SK-N-SH treated with all-trans-retinoic acid at 6 μM for 48 hours (cell line): ENCODE data around the gene ROBO2.
A peak's percentile ranks its signal among the peaks of the same experiment; 100 is the strongest.

Experiments used
- ATAC-seq: fragments of 200-7000 bp; cut with Tn5 transposase; 3 replicates; pipeline ENCODE4 v1.9.1; 2020; ENCODE audit warnings: mild to moderate bottlenecking, moderate library complexity
- ARNTL ChIP-seq: fragments of 450-650 bp; formaldehyde crosslinking; IDR thresholded peaks from 2 replicates; pipeline ENCODE4 v1.5.0; 2020; ENCODE audit warnings: low read depth, mild to moderate bottlenecking, moderate library complexity, borderline replicate concordance
- BACH2 ChIP-seq: fragments of 250-450 bp; sonication (Bioruptor Pico); IDR thresholded peaks from 2 replicates; pipeline ENCODE4 v1.9.0; 2021; ENCODE audit warnings: mild to moderate bottlenecking, borderline replicate concordance
- CSDC2 ChIP-seq: fragments of 250-450 bp; sonication (Bioruptor Pico); IDR thresholded peaks from 2 replicates; pipeline ENCODE4 v1.5.0; 2020; ENCODE audit warnings: mild to moderate bottlenecking, moderate library complexity
- ESRRG ChIP-seq: fragments of 250-450 bp; sonication (Bioruptor Pico); IDR thresholded peaks from 2 replicates; pipeline ENCODE4 v1.6.1; 2021; ENCODE audit warnings: mild to moderate bottlenecking
- GLIS3 ChIP-seq: fragments of 250-450 bp; sonication (Bioruptor Pico); IDR thresholded peaks from 2 replicates; pipeline ENCODE4 v1.5.0; 2020; ENCODE audit warnings: mild to moderate bottlenecking, moderate library complexity
- OSR1 ChIP-seq: fragments of 250-450 bp; sonication (Bioruptor Pico); IDR thresholded peaks from 2 replicates; pipeline ENCODE4 v1.8.0; 2022; ENCODE audit warnings: moderate library complexity, mild to moderate bottlenecking, inconsistent platforms
- PPARA ChIP-seq: fragments of 250-450 bp; sonication (Bioruptor Pico); IDR thresholded peaks from 2 replicates; pipeline ENCODE4 v1.5.0; 2020; ENCODE audit warnings: mild to moderate bottlenecking, borderline replicate concordance
- RARB ChIP-seq: fragments of 250-450 bp; sonication (Bioruptor Pico); IDR thresholded peaks from 2 replicates; pipeline ENCODE4 v1.8.0; 2021; ENCODE audit warnings: mild to moderate bottlenecking, moderate library complexity
- SNAI2 ChIP-seq: fragments of 250-450 bp; sonication (Bioruptor Pico); IDR thresholded peaks from 2 replicates; pipeline ENCODE4 v1.5.0; 2020; ENCODE audit warnings: mild to moderate bottlenecking, moderate library complexity
- TCF4 ChIP-seq: fragments of 250-450 bp; sonication (Bioruptor Pico); IDR thresholded peaks from 2 replicates; pipeline ENCODE4 v1.8.0; 2021; ENCODE audit warnings: mild to moderate bottlenecking, moderate library complexity, borderline replicate concordance
- TOX ChIP-seq: fragments of 250-450 bp; sonication (Bioruptor Pico); IDR thresholded peaks from 2 replicates; pipeline ENCODE4 v1.8.0; 2021; ENCODE audit warnings: mild to moderate bottlenecking, moderate library complexity, borderline replicate concordance
- ZC3H10 ChIP-seq: fragments of 250-450 bp; sonication (Bioruptor Pico); IDR thresholded peaks from 2 replicates; pipeline ENCODE4 v1.5.1; 2021; ENCODE audit warnings: mild to moderate bottlenecking, moderate library complexity
- ZFP3 ChIP-seq: fragments of 250-450 bp; sonication (Bioruptor Pico); IDR thresholded peaks from 2 replicates; pipeline ENCODE4 v1.5.0; 2020; ENCODE audit warnings: mild to moderate bottlenecking, moderate library complexity
- ZFP30 ChIP-seq: fragments of 450-650 bp; formaldehyde crosslinking; IDR thresholded peaks from 2 replicates; pipeline ENCODE4 v1.5.0; 2022; ENCODE audit warnings: mild to moderate bottlenecking, moderate library complexity
- ZNF565 ChIP-seq: fragments of 450-650 bp; formaldehyde crosslinking; conservative IDR thresholded peaks from 2 replicates; pipeline ENCODE4 v1.5.0; 2020; ENCODE audit warnings: low read depth, mild to moderate bottlenecking, moderate library complexity
- ZNF70 ChIP-seq: fragments of 450-650 bp; formaldehyde crosslinking; IDR thresholded peaks from 2 replicates; pipeline ENCODE4 v1.5.0; 2020; ENCODE audit warnings: mild to moderate bottlenecking, moderate library complexity
- ZNF8 ChIP-seq: fragments of 450-650 bp; formaldehyde crosslinking; IDR thresholded peaks from 2 replicates; pipeline ENCODE4 v1.5.0; 2020; ENCODE audit warnings: mild to moderate bottlenecking, moderate library complexity
- TF ChIP-seq, protein P1 (sequence below): fragments of 250-450 bp; sonication (Bioruptor Pico); IDR thresholded peaks from 2 replicates; pipeline ENCODE4 v1.5.1; 2021; ENCODE audit warnings: mild to moderate bottlenecking, moderate library complexity
- TF ChIP-seq, protein P2 (sequence below): fragments of 250-450 bp; sonication (Bioruptor Pico); IDR thresholded peaks from 2 replicates; pipeline ENCODE4 v1.5.1; 2020; ENCODE audit warnings: low read depth, mild to moderate bottlenecking, moderate library complexity
- TF ChIP-seq, protein P3 (sequence below): fragments of 250-450 bp; sonication (Bioruptor Pico); IDR thresholded peaks from 2 replicates; pipeline ENCODE4 v1.5.0; 2020; ENCODE audit warnings: mild to moderate bottlenecking, moderate library complexity
- TF ChIP-seq, protein P4 (sequence below): fragments of 250-450 bp; sonication (Bioruptor Pico); IDR thresholded peaks from 2 replicates; pipeline ENCODE4 v1.8.0; 2021; ENCODE audit warnings: low read depth, mild to moderate bottlenecking, moderate library complexity, borderline replicate concordance

ROBO2 gene

GRCh38 chr3:77038468-77038929 lies 1.4 kb upstream of the ROBO2 start:
- ATAC-seq: peak; percentile 98
- TF ChIP-seq CSDC2 (CRISPR knock-in tag) (no peak), ESRRG (CRISPR knock-in tag) (no peak), GLIS3 (no peak), OSR1 (CRISPR knock-in tag) (no peak), PPARA (no peak), ARNTL (CRISPR knock-in tag) (no peak), TOX (CRISPR knock-in tag) (no peak), ZFP30 (CRISPR knock-in tag) (no peak), ZNF70 (CRISPR knock-in tag) (no peak), RARB (CRISPR knock-in tag) (no peak), BACH2 (CRISPR knock-in tag) (no peak), ZC3H10 (CRISPR knock-in tag) (no peak), ZNF565 (CRISPR knock-in tag) (no peak), SNAI2 (CRISPR knock-in tag) (no peak), TCF4 (CRISPR knock-in tag) (no peak)
- TF ChIP-seq, protein P1, sequence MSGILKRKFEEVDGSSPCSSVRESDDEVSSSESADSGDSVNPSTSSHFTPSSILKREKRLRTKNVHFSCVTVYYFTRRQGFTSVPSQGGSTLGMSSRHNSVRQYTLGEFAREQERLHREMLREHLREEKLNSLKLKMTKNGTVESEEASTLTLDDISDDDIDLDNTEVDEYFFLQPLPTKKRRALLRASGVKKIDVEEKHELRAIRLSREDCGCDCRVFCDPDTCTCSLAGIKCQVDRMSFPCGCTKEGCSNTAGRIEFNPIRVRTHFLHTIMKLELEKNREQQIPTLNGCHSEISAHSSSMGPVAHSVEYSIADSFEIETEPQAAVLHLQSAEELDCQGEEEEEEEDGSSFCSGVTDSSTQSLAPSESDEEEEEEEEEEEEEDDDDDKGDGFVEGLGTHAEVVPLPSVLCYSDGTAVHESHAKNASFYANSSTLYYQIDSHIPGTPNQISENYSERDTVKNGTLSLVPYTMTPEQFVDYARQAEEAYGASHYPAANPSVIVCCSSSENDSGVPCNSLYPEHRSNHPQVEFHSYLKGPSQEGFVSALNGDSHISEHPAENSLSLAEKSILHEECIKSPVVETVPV: no peak
- TF ChIP-seq, protein P2, sequence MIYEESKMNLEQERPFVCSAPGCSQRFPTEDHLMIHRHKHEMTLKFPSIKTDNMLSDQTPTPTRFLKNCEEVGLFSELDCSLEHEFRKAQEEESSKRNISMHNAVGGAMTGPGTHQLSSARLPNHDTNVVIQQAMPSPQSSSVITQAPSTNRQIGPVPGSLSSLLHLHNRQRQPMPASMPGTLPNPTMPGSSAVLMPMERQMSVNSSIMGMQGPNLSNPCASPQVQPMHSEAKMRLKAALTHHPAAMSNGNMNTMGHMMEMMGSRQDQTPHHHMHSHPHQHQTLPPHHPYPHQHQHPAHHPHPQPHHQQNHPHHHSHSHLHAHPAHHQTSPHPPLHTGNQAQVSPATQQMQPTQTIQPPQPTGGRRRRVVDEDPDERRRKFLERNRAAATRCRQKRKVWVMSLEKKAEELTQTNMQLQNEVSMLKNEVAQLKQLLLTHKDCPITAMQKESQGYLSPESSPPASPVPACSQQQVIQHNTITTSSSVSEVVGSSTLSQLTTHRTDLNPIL: no peak
- TF ChIP-seq, protein P3, sequence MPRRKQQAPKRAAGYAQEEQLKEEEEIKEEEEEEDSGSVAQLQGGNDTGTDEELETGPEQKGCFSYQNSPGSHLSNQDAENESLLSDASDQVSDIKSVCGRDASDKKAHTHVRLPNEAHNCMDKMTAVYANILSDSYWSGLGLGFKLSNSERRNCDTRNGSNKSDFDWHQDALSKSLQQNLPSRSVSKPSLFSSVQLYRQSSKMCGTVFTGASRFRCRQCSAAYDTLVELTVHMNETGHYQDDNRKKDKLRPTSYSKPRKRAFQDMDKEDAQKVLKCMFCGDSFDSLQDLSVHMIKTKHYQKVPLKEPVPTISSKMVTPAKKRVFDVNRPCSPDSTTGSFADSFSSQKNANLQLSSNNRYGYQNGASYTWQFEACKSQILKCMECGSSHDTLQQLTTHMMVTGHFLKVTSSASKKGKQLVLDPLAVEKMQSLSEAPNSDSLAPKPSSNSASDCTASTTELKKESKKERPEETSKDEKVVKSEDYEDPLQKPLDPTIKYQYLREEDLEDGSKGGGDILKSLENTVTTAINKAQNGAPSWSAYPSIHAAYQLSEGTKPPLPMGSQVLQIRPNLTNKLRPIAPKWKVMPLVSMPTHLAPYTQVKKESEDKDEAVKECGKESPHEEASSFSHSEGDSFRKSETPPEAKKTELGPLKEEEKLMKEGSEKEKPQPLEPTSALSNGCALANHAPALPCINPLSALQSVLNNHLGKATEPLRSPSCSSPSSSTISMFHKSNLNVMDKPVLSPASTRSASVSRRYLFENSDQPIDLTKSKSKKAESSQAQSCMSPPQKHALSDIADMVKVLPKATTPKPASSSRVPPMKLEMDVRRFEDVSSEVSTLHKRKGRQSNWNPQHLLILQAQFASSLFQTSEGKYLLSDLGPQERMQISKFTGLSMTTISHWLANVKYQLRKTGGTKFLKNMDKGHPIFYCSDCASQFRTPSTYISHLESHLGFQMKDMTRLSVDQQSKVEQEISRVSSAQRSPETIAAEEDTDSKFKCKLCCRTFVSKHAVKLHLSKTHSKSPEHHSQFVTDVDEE (CRISPR knock-in tag): no peak; the same call in 1 of the 2 replicates

GRCh38 chr3:77038930-77039605 lies 831 bp upstream of the ROBO2 start:
- no peak for TF ChIP-seq ZNF8
- TF ChIP-seq TCF4 (CRISPR knock-in tag): no peak
- TF ChIP-seq, protein P4, sequence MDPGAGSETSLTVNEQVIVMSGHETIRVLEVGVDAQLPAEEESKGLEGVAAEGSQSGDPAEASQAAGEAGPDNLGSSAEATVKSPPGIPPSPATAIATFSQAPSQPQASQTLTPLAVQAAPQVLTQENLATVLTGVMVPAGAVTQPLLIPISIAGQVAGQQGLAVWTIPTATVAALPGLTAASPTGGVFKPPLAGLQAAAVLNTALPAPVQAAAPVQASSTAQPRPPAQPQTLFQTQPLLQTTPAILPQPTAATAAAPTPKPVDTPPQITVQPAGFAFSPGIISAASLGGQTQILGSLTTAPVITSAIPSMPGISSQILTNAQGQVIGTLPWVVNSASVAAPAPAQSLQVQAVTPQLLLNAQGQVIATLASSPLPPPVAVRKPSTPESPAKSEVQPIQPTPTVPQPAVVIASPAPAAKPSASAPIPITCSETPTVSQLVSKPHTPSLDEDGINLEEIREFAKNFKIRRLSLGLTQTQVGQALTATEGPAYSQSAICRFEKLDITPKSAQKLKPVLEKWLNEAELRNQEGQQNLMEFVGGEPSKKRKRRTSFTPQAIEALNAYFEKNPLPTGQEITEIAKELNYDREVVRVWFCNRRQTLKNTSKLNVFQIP: no peak
- TF ChIP-seq, protein P1: no peak
- no peak for TF ChIP-seq SNAI2 (CRISPR knock-in tag)
- no peak for TF ChIP-seq ZNF70 (CRISPR knock-in tag)
- TF ChIP-seq RARB (CRISPR knock-in tag): no peak
- TF ChIP-seq ARNTL (CRISPR knock-in tag): no peak
- no peak for TF ChIP-seq ZC3H10 (CRISPR knock-in tag)
- TF ChIP-seq TOX (CRISPR knock-in tag): no peak
- TF ChIP-seq CSDC2 (CRISPR knock-in tag): no peak
- TF ChIP-seq ESRRG (CRISPR knock-in tag): no peak
- no peak for TF ChIP-seq BACH2 (CRISPR knock-in tag)
- no peak for TF ChIP-seq ZFP30 (CRISPR knock-in tag)
- no peak for TF ChIP-seq ZFP3 (CRISPR knock-in tag)
- TF ChIP-seq PPARA: no peak
- TF ChIP-seq, protein P3 (CRISPR knock-in tag): no peak
- ATAC-seq: peak; percentile 38
